Activated CD8-positive, alpha-beta T cell treated with anti-CD3 and anti-CD28 coated beads for 36 hours (primary cell): Measurements from ENCODE around the gene CA10. TPM values are rescaled to one million over a fixed set of nuclear protein-coding genes. Genes with fewer than 3 reads are reported as not detected.

Source experiments
- ATAC-seq: fragments of 200-7000 bp; cut with Tn5 transposase; one replicate; pipeline ENCODE4 v1.10.0; 2021; ENCODE audit warnings: mild to moderate bottlenecking, moderate library complexity
- CTCF ChIA-PET: fragments of 350-600 bp; sonication (Branson Sonifier 250); formaldehyde crosslinking; loops from one replicate; lab custom pipeline; 2021; ENCODE audit warnings: antibody characterized with exemption; lab: Charles Lee
- POLR2A ChIA-PET: fragments of 350-600 bp; sonication (Branson Sonifier 250); formaldehyde crosslinking; loops from one replicate; lab custom pipeline; 2021; ENCODE audit warnings: antibody characterized with exemption; lab: Charles Lee
- DNase-seq: peaks from one replicate; pipeline ENCODE4 v3.0.0-alpha.2; 2020
- H3K27ac Mint-ChIP-seq: one replicate; pipeline ENCODE4 v1.8.0; 2021; ENCODE audit warnings: mild to moderate bottlenecking, mixed read lengths
- H3K27me3 Mint-ChIP-seq: one replicate; pipeline ENCODE4 v1.8.0; 2021; ENCODE audit warnings: mixed read lengths
- H3K36me3 Mint-ChIP-seq: one replicate; pipeline ENCODE4 v1.8.0; 2021; ENCODE audit warnings: low read depth, mixed read lengths
- H3K4me1 Mint-ChIP-seq: one replicate; pipeline ENCODE4 v1.8.0; 2021; ENCODE audit warnings: low read depth, mixed read lengths
- H3K4me3 Mint-ChIP-seq: one replicate; pipeline ENCODE4 v1.8.0; 2021; ENCODE audit warnings: mild to moderate bottlenecking, moderate library complexity, mixed read lengths
- H3K9me3 Mint-ChIP-seq: one replicate; pipeline ENCODE4 v1.8.0; 2021; ENCODE audit warnings: mixed read lengths
- CTCF ChIP-seq: fragments of 200-600 bp; IDR thresholded peaks from one replicate; pipeline ENCODE4 v1.8.0; 2022; ENCODE audit warnings: antibody characterized with exemption, mild to moderate bottlenecking
- intact Hi-C: fragments of 100-400 bp; cut with micrococcal nuclease; formaldehyde crosslinking; loops from one replicate; pipeline ENCODE4 v1.10.0; 2022
- total RNA-seq, 2 experiments: library from RNA; stranded (reverse); gene quantifications; one replicate each; pipeline ENCODE4 v1.2.3, GENCODE V29; 2021

The CA10 gene
- total RNA-seq, 2 experiments from 2014 or later = not detected

DNA sequence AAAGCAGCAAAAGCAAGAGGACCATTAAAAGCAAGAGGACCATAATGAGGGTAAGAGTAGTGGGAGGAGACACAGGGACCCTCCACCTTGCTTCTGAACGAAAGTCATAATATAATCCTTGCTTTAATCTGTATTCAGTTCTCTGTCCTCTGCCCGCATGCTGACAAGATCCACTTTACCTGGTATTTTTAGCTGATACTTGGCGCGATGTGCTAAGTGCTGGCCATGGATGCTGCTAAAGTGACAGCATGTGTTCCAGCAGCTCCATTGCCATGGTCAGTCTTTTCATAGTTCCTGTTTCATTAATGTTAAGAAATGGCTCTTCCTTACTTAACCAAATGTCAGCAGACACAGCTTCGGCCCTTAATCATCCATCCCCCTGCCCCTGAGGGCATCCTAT is 86.8 kb downstream of the CA10 start:
- H3K9me3 Mint-ChIP-seq = peaks cover 1% of the 10 kb centered on the region
- H3K27ac Mint-ChIP-seq = no peak overlapping the region
- ChIA-PET CTCF (no interaction called here), POLR2A (no interaction called here)
- no peak for TF ChIP-seq CTCF
- no peaks in the 10 kb centered on the region for H3K27me3 Mint-ChIP-seq
- intact Hi-C loops = no loop called here
- no peaks in the 10 kb centered on the region for H3K4me1 Mint-ChIP-seq
- DNase-seq (no peak), ATAC-seq (no peak)
- no peak overlapping the region for H3K4me3 Mint-ChIP-seq
- no peaks in the 10 kb centered on the region for H3K36me3 Mint-ChIP-seq

- H3K36me3 Mint-ChIP-seq = no peaks in the 10 kb centered on the region
- no peaks in the 10 kb centered on the region for H3K4me1 Mint-ChIP-seq
- no peak for TF ChIP-seq CTCF
- no peak overlapping the region for H3K27ac Mint-ChIP-seq
- ChIA-PET POLR2A (interaction anchor here (1.1 kb wide), 1 partner anchor 17 kb away, joined by 3 read pairs; no protein-coding TSS in a partner anchor), CTCF (no interaction called here)
- H3K27me3 Mint-ChIP-seq = no peaks in the 10 kb centered on the region
- intact Hi-C loops = no loop called here
- no peak overlapping the region for H3K4me3 Mint-ChIP-seq
- DNase-seq (no peak), ATAC-seq (no peak)
- H3K9me3 Mint-ChIP-seq = peaks cover 3% of the 10 kb centered on the region
Measured at GRCh38 chr17:52064791-52065211, 93.7 kb downstream of the CA10 start.

- Mint-ChIP-seq H3K27ac (no peak overlapping the region), H3K9me3 (no peaks in the 10 kb centered on the region), H3K4me1 (no peaks in the 10 kb centered on the region), H3K36me3 (no peaks in the 10 kb centered on the region), H3K27me3 (peaks cover 2% of the 10 kb centered on the region), H3K4me3 (no peak overlapping the region)
- intact Hi-C loops = no loop called here
- no peak for DNase-seq
- TF ChIP-seq CTCF = no peak
- no peak for ATAC-seq
- ChIA-PET POLR2A (no interaction called here), CTCF (no interaction called here)
Measured at GRCh38 chr17:52049496-52049895, 109.0 kb downstream of the CA10 start.

GRCh38 chr17:52049051-52049450 is 109.5 kb downstream of the CA10 start:
- Mint-ChIP-seq H3K27me3 (peaks cover 2% of the 10 kb centered on the region), H3K27ac (no peak overlapping the region), H3K36me3 (no peaks in the 10 kb centered on the region), H3K4me3 (no peak overlapping the region), H3K9me3 (no peaks in the 10 kb centered on the region), H3K4me1 (no peaks in the 10 kb centered on the region)
- DNase-seq (no peak), ATAC-seq (no peak)
- TF ChIP-seq CTCF = no peak
- intact Hi-C loops = no loop called here
- ChIA-PET POLR2A (no interaction called here), CTCF (no interaction called here)

DNA sequence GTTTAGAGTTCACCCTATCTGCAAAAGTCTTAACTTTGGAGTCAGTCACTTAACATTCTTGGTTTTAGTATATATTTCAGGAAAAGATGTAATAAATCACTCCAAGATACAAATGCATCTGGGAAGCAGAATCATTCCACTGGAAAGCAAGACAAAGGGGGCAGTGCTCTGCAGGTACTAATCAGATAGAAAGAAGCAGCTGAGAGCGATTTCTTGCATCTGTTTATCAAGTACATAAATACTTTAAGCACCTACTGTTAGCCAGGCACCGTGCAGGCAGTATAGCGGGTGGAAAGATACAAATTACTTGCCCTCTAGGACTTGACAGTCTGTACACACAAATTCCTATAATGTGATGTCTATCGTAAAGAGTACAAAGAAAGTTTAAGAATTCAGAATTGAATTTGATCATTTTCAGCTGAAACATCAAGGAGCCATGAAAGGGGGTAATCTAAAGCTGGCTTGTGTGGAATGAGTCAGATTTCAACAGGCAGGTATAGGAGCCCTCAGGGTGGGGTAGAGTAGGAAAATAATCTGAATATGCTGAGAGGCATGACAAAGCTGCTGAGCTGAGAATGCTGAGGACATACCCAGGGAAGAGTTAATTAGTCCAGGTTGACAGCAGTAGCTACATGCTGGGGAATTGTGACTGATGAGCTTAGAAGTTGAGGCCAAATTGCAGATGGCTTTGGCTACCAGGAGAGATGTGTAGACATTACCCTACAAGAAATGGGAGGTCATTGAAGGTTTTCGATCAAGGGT is 110.2 kb downstream of the CA10 start:
- intact Hi-C loops = no loop called here
- ChIA-PET POLR2A (interaction anchor here (0.8 kb wide), 1 partner anchor 16 kb away, joined by 3 read pairs; no protein-coding TSS in a partner anchor), CTCF (interaction anchor here (1.0 kb wide), 1 partner anchor 341 kb away, joined by 3 read pairs; no protein-coding TSS in a partner anchor)
- no peak for TF ChIP-seq CTCF
- Mint-ChIP-seq H3K4me1 (no peaks in the 10 kb centered on the region), H3K27me3 (peaks cover 6% of the 10 kb centered on the region), H3K9me3 (no peaks in the 10 kb centered on the region), H3K36me3 (no peaks in the 10 kb centered on the region), H3K4me3 (no peak overlapping the region), H3K27ac (no peak overlapping the region)
- ATAC-seq (no peak), DNase-seq (no peak)
